ENCODE results near the gene LGALS16. TPM values are rescaled to one million over a fixed set of nuclear protein-coding genes. Genes with fewer than 3 reads are reported as not detected.
"Not testable (repeated sequence)": the region's sequence is repeated elsewhere in the genome, so short reads cannot be mapped to it uniquely, and the experiment has no call there.

Gene LGALS16
- total RNA-seq, 1 experiment from 2014 or later = not detected

- no peak overlapping the region for H3K27ac Mint-ChIP-seq
- H3K4ac ChIP-seq (ENCODE audit: low read depth, low read length) = no peak overlapping the region
- no peak overlapping the region for H4K8ac ChIP-seq (replicated peaks; ENCODE audit: insufficient read length, low read depth, low read length)
- H2AFZ ChIP-seq (ENCODE audit: low read length) = no peak overlapping the region
- no peaks in the 10 kb centered on the region for H3K79me1 ChIP-seq (ENCODE audit: insufficient read depth, low read depth, low read length, poor library complexity, severe bottlenecking)
- H4K5ac ChIP-seq (ENCODE audit: insufficient read length, low read depth, low read length) = no peak overlapping the region
- no peaks in the 10 kb centered on the region for H3K23me2 ChIP-seq (ENCODE audit: insufficient read length, low read depth, low read length, poor library complexity, severe bottlenecking)
- no peak for TF ChIP-seq CTCF (conservative IDR thresholded peaks at IDR 0.05)
- no peak overlapping the region for H3K27ac ChIP-seq (ENCODE audit: insufficient read length, low read depth, low read length)
- no peak overlapping the region for H4K91ac ChIP-seq (ENCODE audit: insufficient read length, low read depth, low read length)
- no peak overlapping the region for H3K23ac ChIP-seq (ENCODE audit: insufficient read length, low read depth, low read length)
- no peaks in the 10 kb centered on the region for H3K79me2 ChIP-seq (ENCODE audit: insufficient read depth, low read length)
- no peaks in the 10 kb centered on the region for H3K4me1 ChIP-seq (ENCODE audit: insufficient read depth, low read length)
- H2BK5ac ChIP-seq (ENCODE audit: insufficient read length, low read length) = no peak overlapping the region
- no peak overlapping the region for H3T11ph ChIP-seq (ENCODE audit: low read length)
- H3K9me3 Mint-ChIP-seq = peaks cover 12 to 15% of the 10 kb centered on the region in 2 experiments
- H3K4me2 ChIP-seq (ENCODE audit: insufficient read depth, insufficient read length, low read length) = no peak overlapping the region
- H3K36me3 Mint-ChIP-seq (ENCODE audit: insufficient read depth in 1 of 3, low read depth in 3 of 3) = peaks cover 0 to 3% (median 0%) of the 10 kb centered on the region in 3 experiments; a peak in 1 of 7 replicates
- peaks cover 0 to 2% of the 10 kb centered on the region in 2 experiments; a peak in 1 of 4 replicates for H3K4me1 Mint-ChIP-seq
- no peak overlapping the region for H2BK12ac ChIP-seq (ENCODE audit: insufficient read length, low read depth, low read length)
- no peak overlapping the region for H3K4me3 Mint-ChIP-seq
- H3K14ac ChIP-seq (ENCODE audit: insufficient read depth, low read length) = no peak overlapping the region
- H2BK120ac ChIP-seq (ENCODE audit: low read depth, low read length, poor library complexity, severe bottlenecking) = no peak overlapping the region
- no peaks in the 10 kb centered on the region for H3K27me3 ChIP-seq (ENCODE audit: insufficient read depth, low read length)
- H2AK5ac ChIP-seq (ENCODE audit: insufficient read length, low read length) = no peak overlapping the region
- no peak overlapping the region for H3K9ac ChIP-seq (ENCODE audit: extremely low read depth, insufficient read length, low read length)
- no peaks in the 10 kb centered on the region for H4K20me1 ChIP-seq (ENCODE audit: control insufficient read depth, insufficient read depth, insufficient read length)
- no peak overlapping the region for H3K56ac ChIP-seq (ENCODE audit: insufficient read length, low read depth, low read length)
- peaks cover 19% of the 10 kb centered on the region for H3K27me3 Mint-ChIP-seq (ENCODE audit: low read depth)
- no peak overlapping the region for H2BK15ac ChIP-seq (ENCODE audit: low read depth, low read length)
- H2BK20ac ChIP-seq (ENCODE audit: low read depth, low read length, poor library complexity, severe bottlenecking) = no peak overlapping the region
- no peaks in the 10 kb centered on the region for H3K9me3 ChIP-seq (ENCODE audit: control insufficient read depth, low read depth, low read length)
- DNase-seq = no peak
- no peak overlapping the region for H3K18ac ChIP-seq (ENCODE audit: insufficient read length, low read depth, low read length)
These were observed 5.9 kb downstream of the LGALS16 start for GRCh38 chr19:39661565-39661964.

DNA sequence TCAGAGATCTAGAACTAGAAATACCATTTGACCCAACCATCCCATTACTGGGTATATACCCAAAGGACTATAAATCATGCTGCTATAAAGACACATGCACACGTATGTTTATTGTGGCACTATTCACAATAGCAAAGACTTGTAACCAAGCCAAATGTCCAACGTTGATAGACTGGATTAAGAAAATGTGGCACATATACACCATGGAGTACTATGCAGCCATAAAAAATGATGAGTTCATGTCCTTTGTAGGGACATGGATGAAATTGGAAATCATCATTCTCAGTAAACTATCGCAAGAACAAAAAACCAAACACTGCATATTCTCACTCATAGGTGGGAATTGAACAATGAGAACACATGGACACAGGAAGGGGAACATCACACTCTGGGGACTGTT is 14.1 kb downstream of the LGALS16 start:
- not testable (repeated sequence) for H3K14ac ChIP-seq (ENCODE audit: insufficient read depth, low read length)

More for the DNA sequence above, 14.1 kb downstream of the LGALS16 start:
- not testable (repeated sequence) for H3T11ph ChIP-seq (ENCODE audit: low read length); H3K27me3 ChIP-seq (ENCODE audit: insufficient read depth, low read length); H2AFZ ChIP-seq (ENCODE audit: low read length); H3K4me3 Mint-ChIP-seq; H2AK5ac ChIP-seq (ENCODE audit: insufficient read length, low read length); H3K18ac ChIP-seq (ENCODE audit: insufficient read length, low read depth, low read length); H2BK15ac ChIP-seq (ENCODE audit: low read depth, low read length); H3K56ac ChIP-seq (ENCODE audit: insufficient read length, low read depth, low read length); H3K79me1 ChIP-seq (ENCODE audit: insufficient read depth, low read depth, low read length, poor library complexity, severe bottlenecking); H3K9me3 ChIP-seq (ENCODE audit: control insufficient read depth, low read depth, low read length); H3K36me3 Mint-ChIP-seq (ENCODE audit: insufficient read depth in 1 of 3, low read depth in 3 of 3); H3K23me2 ChIP-seq (ENCODE audit: insufficient read length, low read depth, low read length, poor library complexity, severe bottlenecking); DNase-seq; H2BK120ac ChIP-seq (ENCODE audit: low read depth, low read length, poor library complexity, severe bottlenecking); H2BK20ac ChIP-seq (ENCODE audit: low read depth, low read length, poor library complexity, severe bottlenecking); H3K79me2 ChIP-seq (ENCODE audit: insufficient read depth, low read length); H3K27ac ChIP-seq (ENCODE audit: insufficient read length, low read depth, low read length); H3K4me1 ChIP-seq (ENCODE audit: insufficient read depth, low read length); H3K4ac ChIP-seq (ENCODE audit: low read depth, low read length); H4K91ac ChIP-seq (ENCODE audit: insufficient read length, low read depth, low read length); H2BK12ac ChIP-seq (ENCODE audit: insufficient read length, low read depth, low read length); H3K9ac ChIP-seq (ENCODE audit: extremely low read depth, insufficient read length, low read length); H4K5ac ChIP-seq (ENCODE audit: insufficient read length, low read depth, low read length); H3K23ac ChIP-seq (ENCODE audit: insufficient read length, low read depth, low read length); H4K20me1 ChIP-seq (ENCODE audit: control insufficient read depth, insufficient read depth, insufficient read length); H3K27me3 Mint-ChIP-seq (ENCODE audit: low read depth); H2BK5ac ChIP-seq (ENCODE audit: insufficient read length, low read length); H3K4me2 ChIP-seq (ENCODE audit: insufficient read depth, insufficient read length, low read length); H4K8ac ChIP-seq (replicated peaks; ENCODE audit: insufficient read length, low read depth, low read length); H3K27ac Mint-ChIP-seq
- Mint-ChIP-seq H3K4me1 (peaks cover 14 to 15% of the 10 kb centered on the region in 2 experiments), H3K9me3 (peaks cover 20 to 21% of the 10 kb centered on the region in 2 experiments)
- no CpG with 5 or more reads among the region's 3 CpGs for WGBS (ENCODE audit: extremely low coverage, insufficient read length, low lambda C conversion rate)

Data from H9 (cell line).